Peyer's patch (tissue), 4 donors: ENCODE data around the gene LINC00237. TPM values are rescaled to one million over a fixed set of nuclear protein-coding genes. Genes with fewer than 3 reads are reported as not detected.

Source experiments
- DNase-seq, 3 donors: peaks; one replicate each; pipeline ENCODE4 v3.0.0-alpha.2; 2017 to 2019
- H3K27ac ChIP-seq, 4 donors: fragments of 200-600 bp; sonication (generic); one replicate each; pipeline ENCODE4 v1.5.1; 2016 to 2019
- H3K27me3 ChIP-seq, 2 donors: fragments of 200-600 bp; sonication (generic); one replicate each; pipeline ENCODE4 v1.5.1; 2019
- H3K36me3 ChIP-seq, 3 donors: fragments of 200-600 bp; sonication (generic); one replicate each; pipeline ENCODE4 v1.5.1; 2016 to 2019
- H3K4me1 ChIP-seq, 4 donors: fragments of 200-600 bp; sonication (generic); one replicate each; pipeline ENCODE4 v1.5.1; 2016 to 2019
- H3K4me3 ChIP-seq, 4 donors: fragments of 200-600 bp; sonication (generic); 1 replicate in 3 of 4; 2 replicates in 1 of 4; pipeline ENCODE4 v1.5.1; 2016 to 2019; ENCODE audit warnings: mild to moderate bottlenecking in 1 of 4
- H3K9me3 ChIP-seq, 4 donors: fragments of 200-600 bp; sonication (generic); one replicate each; pipeline ENCODE4 v1.5.1; 2016 to 2019; ENCODE audit warnings: mild to moderate bottlenecking in 1 of 4
- CTCF ChIP-seq, 6 experiments: fragments of 450-650 bp in 4 of 6; fragments of 200-600 bp in 2 of 6; sonication (generic) in 1 of 6; IDR thresholded peaks; one replicate each; pipeline ENCODE4 v1.5.1; 2017 to 2019; ENCODE audit warnings: antibody characterized with exemption in 6 of 6, mild to moderate bottlenecking in 3 of 6, moderate library complexity in 1 of 6
- POLR2A ChIP-seq, 2 donors: fragments of 450-650 bp; IDR thresholded peaks; one replicate each; pipeline ENCODE4 v1.5.1; 2017; ENCODE audit warnings: antibody characterized with exemption in 2 of 2, mild to moderate bottlenecking in 2 of 2, moderate library complexity in 2 of 2
- total RNA-seq, 4 donors: library from RNA; depleted of rRNA; stranded (reverse); fragments of >200 nt; gene quantifications; one replicate each; pipeline ENCODE4 v1.1.0, GENCODE V29; 2016

LINC00237 gene
- total RNA-seq, 4 donors from 2014 or later, result not detected

DNA sequence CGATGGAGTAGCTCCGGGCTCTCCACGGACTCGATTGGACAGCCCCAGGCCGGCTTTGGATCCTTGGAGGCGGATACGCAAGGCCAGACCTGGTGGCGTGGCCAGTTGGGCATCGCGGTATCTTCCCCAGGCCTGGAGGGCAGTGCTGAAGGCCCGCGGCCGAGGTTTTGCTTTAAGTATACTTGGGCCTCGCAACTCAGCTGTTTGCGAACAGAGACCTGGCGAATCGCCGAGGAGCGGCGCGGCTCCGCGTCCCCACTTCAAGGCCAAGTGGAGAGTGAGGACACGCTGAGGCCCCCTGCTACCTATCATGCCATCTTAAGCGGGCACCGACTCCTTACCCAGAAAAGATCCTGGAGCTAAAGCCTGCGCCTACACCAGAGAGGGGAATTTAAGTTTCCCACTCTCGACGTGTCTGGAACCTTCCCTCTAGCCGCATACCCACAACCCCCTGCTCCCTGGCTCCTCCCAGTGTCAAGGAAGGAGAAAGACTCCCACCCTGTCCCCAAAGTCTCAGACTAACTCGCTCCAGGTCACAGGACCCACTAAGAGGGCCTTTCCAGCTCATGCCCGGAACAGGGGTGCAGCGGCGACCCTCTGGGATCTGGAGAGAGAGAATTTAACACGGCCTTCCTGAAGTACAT is 4.1 kb downstream of the LINC00237 start:
- TF ChIP-seq POLR2A (IDR thresholded peaks at IDR 0.05) (no peak), CTCF (IDR thresholded peaks at IDR 0.05) (no peak)
- no peaks in the 10 kb centered on the region for H3K9me3 ChIP-seq
- H3K36me3 ChIP-seq, result no peaks in the 10 kb centered on the region
- peak in 2 of 3 donors; percentile 51 to 52 for DNase-seq
- H3K27ac ChIP-seq, result no peak overlapping the region
- peaks cover 0 to 50% (median 12%) of the 10 kb centered on the region in 4 donors for H3K4me1 ChIP-seq
- peak overlapping the region; percentile 41 to 62 (median 54) for H3K4me3 ChIP-seq
- peaks cover 0 to 78% of the 10 kb centered on the region in 2 donors for H3K27me3 ChIP-seq

GRCh38 chr20:21101453-21101931 is 4.7 kb downstream of the LINC00237 start:
- H3K36me3 ChIP-seq, result no peaks in the 10 kb centered on the region
- H3K9me3 ChIP-seq, result no peaks in the 10 kb centered on the region
- peak overlapping the region in 2 of 4 donors; percentile 11 to 15 for H3K27ac ChIP-seq
- peaks cover 0 to 50% (median 12%) of the 10 kb centered on the region in 4 donors for H3K4me1 ChIP-seq
- peak in 1 of 3 donors; percentile 51 for DNase-seq
- peak overlapping the region; percentile 41 to 62 (median 54) for H3K4me3 ChIP-seq
- no peak for TF ChIP-seq POLR2A (IDR thresholded peaks at IDR 0.05)
- no peak for TF ChIP-seq CTCF (IDR thresholded peaks at IDR 0.05)
- H3K27me3 ChIP-seq, result peaks cover 0 to 78% of the 10 kb centered on the region in 2 donors

DNA sequence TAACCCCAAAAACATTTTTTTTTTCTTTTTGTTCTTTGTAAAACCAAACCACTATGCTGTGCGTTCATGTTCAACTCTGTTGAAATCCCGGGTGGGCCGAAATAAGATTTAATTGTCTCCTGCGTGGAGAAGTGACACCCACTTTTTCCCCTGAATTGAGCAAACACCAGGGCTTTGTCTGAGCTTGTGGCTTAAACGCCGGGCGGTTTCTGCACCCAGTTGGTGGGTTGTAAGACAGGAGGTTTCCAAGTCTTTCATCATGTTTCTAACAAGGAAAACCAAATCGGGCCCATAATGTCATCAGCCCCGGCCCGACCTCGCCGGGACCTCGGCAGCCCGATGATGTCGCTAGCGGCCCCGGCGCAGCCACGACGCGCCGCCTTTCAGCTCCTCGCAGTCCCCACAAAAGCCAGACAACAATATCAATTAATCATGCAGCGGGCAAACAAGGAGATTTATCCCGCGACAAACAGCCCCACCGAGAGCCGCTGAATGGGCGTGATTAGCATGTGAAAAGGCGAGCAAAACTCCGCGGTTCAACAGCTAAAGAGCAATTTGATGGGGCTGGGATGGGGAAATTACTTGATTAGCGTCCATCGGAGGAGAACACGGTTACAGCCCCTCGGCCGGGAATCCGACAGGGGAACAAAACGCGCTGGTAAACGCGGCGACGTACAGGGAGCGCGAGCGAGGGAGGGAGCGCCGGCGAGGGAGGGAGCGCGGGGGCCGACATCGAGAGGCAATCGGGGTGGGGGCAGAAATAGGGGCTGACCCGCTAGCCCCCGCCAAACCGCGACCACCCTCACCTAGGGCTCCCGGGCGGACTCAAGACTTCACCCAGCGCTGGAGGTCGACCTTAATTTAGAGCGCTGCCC is 5.3 kb downstream of the LINC00237 start:
- H3K27ac ChIP-seq, result peak overlapping the region in 3 of 4 donors; percentile 11 to 28 (median 28)
- DNase-seq, result peak in 1 of 3 donors; percentile 48
- H3K4me3 ChIP-seq, result peak overlapping the region; percentile 41 to 62 (median 54)
- H3K9me3 ChIP-seq, result no peaks in the 10 kb centered on the region
- TF ChIP-seq POLR2A (IDR thresholded peaks at IDR 0.05), result no peak
- TF ChIP-seq CTCF (IDR thresholded peaks at IDR 0.05), result no peak
- H3K4me1 ChIP-seq, result peaks cover 0 to 45% (median 12%) of the 10 kb centered on the region in 4 donors
- H3K27me3 ChIP-seq, result peaks cover 0 to 71% of the 10 kb centered on the region in 2 donors
- no peaks in the 10 kb centered on the region for H3K36me3 ChIP-seq

DNA sequence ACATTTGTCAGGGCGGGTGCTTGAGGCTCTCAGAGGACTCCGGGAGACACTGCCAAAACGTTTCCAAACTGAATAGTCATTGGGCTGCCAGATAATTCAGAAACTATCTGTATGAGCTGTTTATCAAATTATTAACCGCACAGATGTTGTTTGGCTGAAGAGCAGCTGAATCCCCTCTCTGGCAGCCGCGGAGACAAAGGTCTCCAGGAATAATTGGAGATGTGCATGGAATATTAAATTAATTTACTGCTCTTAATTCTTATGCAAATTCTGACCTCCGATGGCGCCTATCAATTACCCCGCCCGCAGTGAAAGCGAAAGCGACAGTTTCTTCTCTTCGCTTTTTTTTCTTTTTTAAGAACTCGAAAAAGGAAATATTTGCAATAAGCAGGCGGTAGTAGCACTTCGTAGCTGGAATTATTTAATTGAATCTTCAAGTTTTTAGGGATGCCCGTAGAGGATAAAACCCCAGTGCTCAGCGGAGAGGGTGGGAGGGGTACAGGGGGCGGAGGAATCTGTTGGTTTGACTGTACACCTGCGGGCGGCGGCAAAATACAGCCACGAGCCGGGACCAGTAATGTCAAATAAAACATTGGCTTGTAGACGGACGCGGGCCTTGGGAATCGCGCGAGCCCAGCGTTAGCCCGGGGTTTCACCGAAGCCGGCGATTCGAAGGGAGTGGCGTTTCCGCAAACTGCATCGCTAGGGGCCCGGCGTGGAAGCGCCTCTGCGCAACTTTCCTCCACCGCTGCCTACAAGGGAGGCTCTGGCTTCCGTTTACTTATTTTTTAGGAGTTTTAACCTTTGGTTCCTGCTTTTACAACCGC is 6.2 kb downstream of the LINC00237 start:
- Histone ChIP-seq H3K9me3 (no peaks in the 10 kb centered on the region), H3K4me1 (peaks cover 0 to 39% (median 12%) of the 10 kb centered on the region in 4 donors), H3K4me3 (peak overlapping the region; percentile 41 to 62 (median 54)), H3K36me3 (no peaks in the 10 kb centered on the region), H3K27ac (peak overlapping the region in 2 of 4 donors; percentile 28), H3K27me3 (peaks cover 0 to 63% of the 10 kb centered on the region in 2 donors)
- DNase-seq, result peak; percentile 51 to 73 (median 59)
- no peak for TF ChIP-seq CTCF (IDR thresholded peaks at IDR 0.05)
- TF ChIP-seq POLR2A (IDR thresholded peaks at IDR 0.05), result no peak
